H9 (cell line): ENCODE results near the gene NSFL1C. TPM values are rescaled to one million over a fixed set of nuclear protein-coding genes. Genes with fewer than 3 reads are reported as not detected.

ENCODE experiments used
- DNase-seq: peaks from one replicate; pipeline ENCODE4 v3.0.0-alpha.2; 2017
- H2AFZ ChIP-seq: one replicate; pipeline ENCODE4 v1.6.1; 2013; ENCODE audit warnings: mild to moderate bottlenecking, low read length, control low read depth, moderate library complexity
- H2AK5ac ChIP-seq: 2 replicates; pipeline ENCODE4 v1.6.1; 2013; ENCODE audit warnings: low read length, control low read depth, mixed read lengths; ENCODE audit not compliant: insufficient read length
- H2BK120ac ChIP-seq: one replicate; pipeline ENCODE4 v1.6.1; 2013; ENCODE audit warnings: low read depth, mild to moderate bottlenecking, low read length, control low read depth, inconsistent platforms; ENCODE audit not compliant: poor library complexity, severe bottlenecking
- H2BK12ac ChIP-seq: 2 replicates; pipeline ENCODE4 v1.6.1; 2013; ENCODE audit warnings: low read length, control low read depth, mixed read lengths, low read depth; ENCODE audit not compliant: insufficient read length
- H2BK15ac ChIP-seq: 2 replicates; pipeline ENCODE4 v1.6.1; 2013; ENCODE audit warnings: low read depth, low read length, control low read depth
- H2BK20ac ChIP-seq: one replicate; pipeline ENCODE4 v1.6.1; 2013; ENCODE audit warnings: low read depth, mild to moderate bottlenecking, low read length, control low read depth, inconsistent platforms; ENCODE audit not compliant: poor library complexity, severe bottlenecking
- H2BK5ac ChIP-seq: 2 replicates; pipeline ENCODE4 v1.6.1; 2013; ENCODE audit warnings: low read length, control low read depth, mixed read lengths; ENCODE audit not compliant: insufficient read length
- H3K14ac ChIP-seq: 2 replicates; pipeline ENCODE4 v1.6.1; 2013; ENCODE audit warnings: low read length, control low read depth; ENCODE audit not compliant: insufficient read depth
- H3K18ac ChIP-seq: 2 replicates; pipeline ENCODE4 v1.6.1; 2013; ENCODE audit warnings: low read depth, mild to moderate bottlenecking, mixed read lengths, low read length, control low read depth; ENCODE audit not compliant: insufficient read length
- H3K23ac ChIP-seq: 2 replicates; pipeline ENCODE4 v1.6.1; 2013; ENCODE audit warnings: low read length, control low read depth, mixed read lengths, low read depth; ENCODE audit not compliant: insufficient read length
- H3K23me2 ChIP-seq: 2 replicates; pipeline ENCODE4 v1.6.1; 2013; ENCODE audit warnings: low read depth, mild to moderate bottlenecking, mixed read lengths, low read length, control low read depth; ENCODE audit not compliant: insufficient read length, poor library complexity, severe bottlenecking
- H3K27ac ChIP-seq: 2 replicates; pipeline ENCODE4 v1.5.1; 2013; ENCODE audit warnings: low read length, control low read depth, mixed read lengths, low read depth; ENCODE audit not compliant: insufficient read length
- H3K27me3 ChIP-seq: 2 replicates; pipeline ENCODE4 v1.6.1; 2013; ENCODE audit warnings: low read length, control low read depth, inconsistent platforms; ENCODE audit not compliant: insufficient read depth
- H3K4ac ChIP-seq: 2 replicates; pipeline ENCODE4 v1.6.1; 2013; ENCODE audit warnings: low read depth, mild to moderate bottlenecking, control low read depth, inconsistent platforms, low read length, moderate library complexity
- H3K4me1 ChIP-seq: 2 replicates; pipeline ENCODE4 v1.6.1; 2013; ENCODE audit warnings: low read length, control low read depth, inconsistent platforms; ENCODE audit not compliant: insufficient read depth
- H3K4me2 ChIP-seq: 2 replicates; pipeline ENCODE4 v1.6.1; 2013; ENCODE audit warnings: low read length, control low read depth, mixed read lengths; ENCODE audit not compliant: insufficient read length, insufficient read depth
- H3K56ac ChIP-seq: 2 replicates; pipeline ENCODE4 v1.6.1; 2013; ENCODE audit warnings: low read depth, mild to moderate bottlenecking, mixed read lengths, low read length, control low read depth; ENCODE audit not compliant: insufficient read length
- H3K79me1 ChIP-seq: 2 replicates; pipeline ENCODE4 v1.6.1; 2013; ENCODE audit warnings: low read depth, mild to moderate bottlenecking, moderate library complexity, low read length, control low read depth, inconsistent platforms; ENCODE audit not compliant: insufficient read depth, poor library complexity, severe bottlenecking
- H3K79me2 ChIP-seq: 2 replicates; pipeline ENCODE4 v1.6.1; 2013; ENCODE audit warnings: low read length, control low read depth, inconsistent platforms; ENCODE audit not compliant: insufficient read depth
- H3K9ac ChIP-seq: 2 replicates; pipeline ENCODE4 v1.6.1; 2013; ENCODE audit warnings: low read length, control low read depth, mixed read lengths; ENCODE audit not compliant: insufficient read length; ENCODE audit errors: extremely low read depth
- H3K9me3 ChIP-seq: one replicate; pipeline ENCODE4 v1.6.1; 2013; ENCODE audit warnings: low read depth, low read length, inconsistent platforms; ENCODE audit not compliant: control insufficient read depth
- H3T11ph ChIP-seq: one replicate; pipeline ENCODE4 v1.6.1; 2013; ENCODE audit warnings: mild to moderate bottlenecking, low read length, control low read depth, inconsistent platforms
- H4K20me1 ChIP-seq: one replicate; pipeline ENCODE4 v1.6.1; 2013; ENCODE audit not compliant: control insufficient read depth, insufficient read length, insufficient read depth
- H4K5ac ChIP-seq: 2 replicates; pipeline ENCODE4 v1.6.1; 2013; ENCODE audit warnings: low read depth, mild to moderate bottlenecking, mixed read lengths, low read length, control low read depth; ENCODE audit not compliant: insufficient read length
- H4K8ac ChIP-seq: replicated peaks from 2 replicates; pipeline ENCODE4 v1.6.1; 2013; ENCODE audit warnings: low read length, control low read depth, mixed read lengths, low read depth; ENCODE audit not compliant: insufficient read length
- H4K91ac ChIP-seq: 2 replicates; pipeline ENCODE4 v1.6.1; 2013; ENCODE audit warnings: low read depth, mild to moderate bottlenecking, moderate library complexity, mixed read lengths, low read length, control low read depth; ENCODE audit not compliant: insufficient read length
- H3K27ac Mint-ChIP-seq, 3 experiments: 2 replicates in 2 of 3; 3 replicates in 1 of 3; pipeline ENCODE4 v1.8.0; 2020 to 2021; ENCODE audit warnings: mixed read lengths in 3 of 3, mild to moderate bottlenecking in 1 of 3, moderate library complexity in 1 of 3
- H3K27me3 Mint-ChIP-seq: 2 replicates; pipeline ENCODE4 v1.8.0; 2021; ENCODE audit warnings: low read depth, mild to moderate bottlenecking, moderate library complexity, mixed read lengths
- H3K36me3 Mint-ChIP-seq, 3 experiments: 2 replicates in 2 of 3; 3 replicates in 1 of 3; pipeline ENCODE4 v1.8.0; 2020 to 2021; ENCODE audit warnings: low read depth in 3 of 3, mixed read lengths in 3 of 3; ENCODE audit not compliant: insufficient read depth in 1 of 3
- H3K4me1 Mint-ChIP-seq, 2 experiments: 2 replicates each; pipeline ENCODE4 v1.8.0; 2020; ENCODE audit warnings: mixed read lengths in 2 of 2
- H3K4me3 Mint-ChIP-seq, 2 experiments: 2 replicates in 1 of 2; 3 replicates in 1 of 2; pipeline ENCODE4 v1.8.0; 2020 to 2021; ENCODE audit warnings: mild to moderate bottlenecking in 2 of 2, mixed read lengths in 2 of 2, moderate library complexity in 1 of 2
- H3K9me3 Mint-ChIP-seq, 2 experiments: 2 replicates in 1 of 2; 3 replicates in 1 of 2; pipeline ENCODE4 v1.8.0; 2020; ENCODE audit warnings: mild to moderate bottlenecking in 2 of 2, mixed read lengths in 2 of 2, moderate library complexity in 1 of 2
- WGBS: extraction: QIAGEN DNeasy Blood & Tissue Kit; methylation state at CpG from one replicate; pipeline ENCODE4 v1.1.7; 2013; ENCODE audit warnings: missing lambda C conversion rate, low lambda C conversion rate, mixed read lengths; ENCODE audit not compliant: insufficient read length; ENCODE audit errors: extremely low coverage; 5-methylcytosine and 5-hydroxymethylcytosine counted together
- total RNA-seq: library from RNA; stranded (reverse); gene quantifications from 2 replicates; pipeline ENCODE4 v1.2.1, GENCODE V29; 2021
- TF ChIP-seq, protein P1 (sequence below): fragments of 200-600 bp; sonication (generic); conservative IDR thresholded peaks from 3 replicates; pipeline ENCODE4 v1.8.0; 2021; ENCODE audit warnings: antibody characterized with exemption, mild to moderate bottlenecking

NSFL1C gene
- total RNA-seq, 1 experiment from 2014 or later, result 81.8 TPM

- Histone ChIP-seq H3K9ac (no peak overlapping the region), H2BK15ac (no peak overlapping the region), H3K18ac (no peak overlapping the region), H3K4ac (no peak overlapping the region), H3K27me3 (no peaks in the 10 kb centered on the region), H3T11ph (no peak overlapping the region), H3K23ac (no peak overlapping the region), H3K23me2 (no peaks in the 10 kb centered on the region), H2BK5ac (no peak overlapping the region), H3K27ac (no peak overlapping the region), H3K14ac (no peak overlapping the region), H3K9me3 (no peaks in the 10 kb centered on the region), H4K91ac (no peak overlapping the region), H3K4me1 (no peaks in the 10 kb centered on the region), H3K79me2 (no peaks in the 10 kb centered on the region), H3K79me1 (no peaks in the 10 kb centered on the region), H4K5ac (no peak overlapping the region), H3K4me2 (no peak overlapping the region), H4K8ac (no peak overlapping the region), H3K56ac (no peak overlapping the region), H2AK5ac (no peak overlapping the region), H4K20me1 (no peaks in the 10 kb centered on the region), H2BK20ac (no peak overlapping the region), H2AFZ (no peak overlapping the region), H2BK120ac (no peak overlapping the region), H2BK12ac (no peak overlapping the region)
- Mint-ChIP-seq H3K9me3 (peaks cover 11 to 12% of the 10 kb centered on the region in 2 experiments), H3K27ac (no peak overlapping the region), H3K36me3 (peaks cover 0 to 12% (median 3%) of the 10 kb centered on the region in 3 experiments; a peak in 3 of 7 replicates), H3K4me1 (peaks cover 12 to 19% of the 10 kb centered on the region in 2 experiments), H3K4me3 (no peak overlapping the region), H3K27me3 (peaks cover 19% of the 10 kb centered on the region)
- no peak for DNase-seq
- no CpG with 5 or more reads among the region's 1 CpG for WGBS
- TF ChIP-seq, protein P1, sequence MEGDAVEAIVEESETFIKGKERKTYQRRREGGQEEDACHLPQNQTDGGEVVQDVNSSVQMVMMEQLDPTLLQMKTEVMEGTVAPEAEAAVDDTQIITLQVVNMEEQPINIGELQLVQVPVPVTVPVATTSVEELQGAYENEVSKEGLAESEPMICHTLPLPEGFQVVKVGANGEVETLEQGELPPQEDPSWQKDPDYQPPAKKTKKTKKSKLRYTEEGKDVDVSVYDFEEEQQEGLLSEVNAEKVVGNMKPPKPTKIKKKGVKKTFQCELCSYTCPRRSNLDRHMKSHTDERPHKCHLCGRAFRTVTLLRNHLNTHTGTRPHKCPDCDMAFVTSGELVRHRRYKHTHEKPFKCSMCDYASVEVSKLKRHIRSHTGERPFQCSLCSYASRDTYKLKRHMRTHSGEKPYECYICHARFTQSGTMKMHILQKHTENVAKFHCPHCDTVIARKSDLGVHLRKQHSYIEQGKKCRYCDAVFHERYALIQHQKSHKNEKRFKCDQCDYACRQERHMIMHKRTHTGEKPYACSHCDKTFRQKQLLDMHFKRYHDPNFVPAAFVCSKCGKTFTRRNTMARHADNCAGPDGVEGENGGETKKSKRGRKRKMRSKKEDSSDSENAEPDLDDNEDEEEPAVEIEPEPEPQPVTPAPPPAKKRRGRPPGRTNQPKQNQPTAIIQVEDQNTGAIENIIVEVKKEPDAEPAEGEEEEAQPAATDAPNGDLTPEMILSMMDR, result no peak
Observed at GRCh38 chr20:1505871-1506270, 39.2 kb upstream of the NSFL1C start.
